GM21825 (cell line): ENCODE results near the gene KRT79.
"Not testable (repeated sequence)": the region's sequence is repeated elsewhere in the genome, so short reads cannot be mapped to it uniquely, and the experiment has no call there.

Source experiments
- ATAC-seq: cut with Tn5 transposase; IDR thresholded peaks from one replicate; pipeline ENCODE4 v1.9.1; 2021; ENCODE audit warnings: mild to moderate bottlenecking, moderate library complexity; ENCODE audit not compliant: unreplicated experiment

Gene KRT79

DNA sequence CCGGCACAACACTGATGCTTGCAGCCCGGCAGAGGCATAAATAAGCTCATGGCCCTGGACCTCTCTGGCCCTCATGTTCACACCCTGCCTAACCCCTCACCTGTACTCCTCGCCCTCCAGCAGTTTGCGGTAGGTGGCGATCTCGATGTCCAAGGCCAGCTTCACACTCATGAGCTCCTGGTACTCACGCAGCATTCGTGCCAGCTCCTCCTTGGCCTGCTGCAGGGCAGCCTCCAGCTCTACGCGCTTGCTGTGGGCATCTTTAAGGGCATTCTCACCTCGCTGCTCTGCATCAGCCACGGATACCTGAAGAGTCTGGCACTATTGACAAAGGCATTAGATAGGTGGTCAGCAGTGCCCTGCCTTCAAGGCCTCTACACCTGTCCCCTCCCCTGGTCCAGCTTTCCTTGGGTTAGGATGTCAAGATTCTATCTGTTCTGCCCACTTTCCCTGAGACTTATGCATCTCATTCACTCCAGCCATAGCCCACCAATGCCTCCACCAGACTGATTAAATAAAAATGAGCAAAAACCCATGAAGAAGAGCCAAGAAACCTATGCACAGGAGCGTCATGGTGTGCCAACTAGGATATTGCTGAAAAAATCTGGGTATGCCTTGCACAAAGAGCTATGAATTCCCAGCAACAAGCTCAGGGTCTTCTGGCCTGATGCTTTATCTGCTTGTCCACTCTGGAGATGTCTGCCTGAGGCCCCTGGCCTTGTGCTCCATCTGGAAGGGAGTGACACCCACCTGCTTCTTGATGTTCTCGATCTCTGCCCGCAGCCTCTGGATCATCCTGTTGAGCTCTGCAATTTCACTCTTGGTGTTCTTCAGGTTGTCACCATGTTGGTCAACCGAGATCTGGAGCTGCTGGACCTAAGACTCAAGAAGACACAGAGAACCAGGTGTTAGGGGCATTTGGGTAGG lies 26.3 kb downstream of the KRT79 start:
- no peak for ATAC-seq

GRCh38 chr12:52806821-52807543 lies 27.1 kb downstream of the KRT79 start:
- ATAC-seq = no peak

DNA sequence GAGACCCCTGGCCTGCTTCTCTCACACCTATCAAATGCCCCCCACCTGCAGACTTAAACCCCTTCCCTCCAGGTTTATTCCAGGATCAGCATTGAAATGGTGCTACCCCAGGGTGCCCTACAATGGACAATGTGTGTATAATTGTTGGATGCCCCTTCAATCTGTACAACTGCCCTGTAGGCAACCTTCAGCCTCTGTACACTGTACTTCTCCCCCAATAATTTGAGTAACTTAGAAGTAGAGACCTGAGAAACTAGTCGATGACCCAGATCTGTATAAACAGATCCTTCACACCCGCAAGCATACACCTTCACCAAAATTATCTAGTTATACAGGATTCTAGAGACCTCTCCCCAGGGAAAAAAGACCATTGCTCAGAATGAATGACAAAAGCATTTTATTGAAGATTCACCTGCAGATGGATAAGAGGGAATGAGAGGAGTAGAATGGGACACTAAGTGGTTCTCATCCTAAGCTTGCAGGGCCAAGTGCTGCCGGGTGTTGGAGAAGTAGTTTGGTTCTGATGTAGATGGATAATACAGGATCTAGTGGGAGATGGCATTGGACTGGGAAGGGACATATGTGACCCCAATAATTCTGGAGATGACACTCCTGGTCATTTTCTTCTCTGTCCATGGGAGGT lies 27.8 kb downstream of the KRT79 start:
- ATAC-seq = no peak

DNA sequence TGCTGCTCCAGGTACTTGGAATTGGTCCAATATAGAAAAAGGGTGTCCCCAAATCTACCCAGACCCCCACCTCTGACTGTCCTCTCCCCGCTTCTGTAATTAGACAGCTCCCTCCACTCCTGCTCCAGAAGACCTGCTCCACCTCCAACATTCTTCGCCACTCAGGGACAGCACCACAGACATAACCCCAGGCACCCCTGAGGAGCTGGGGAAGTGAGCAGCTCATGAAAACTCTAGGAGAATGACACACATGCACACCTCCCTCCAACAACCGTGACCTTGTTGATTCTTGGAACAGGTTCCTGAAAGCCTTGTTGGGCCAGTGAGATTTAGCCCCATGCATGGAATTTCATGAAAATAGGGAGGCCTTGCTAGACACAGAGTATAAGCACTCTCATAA lies 28.4 kb downstream of the KRT79 start:
- ATAC-seq = no peak

DNA sequence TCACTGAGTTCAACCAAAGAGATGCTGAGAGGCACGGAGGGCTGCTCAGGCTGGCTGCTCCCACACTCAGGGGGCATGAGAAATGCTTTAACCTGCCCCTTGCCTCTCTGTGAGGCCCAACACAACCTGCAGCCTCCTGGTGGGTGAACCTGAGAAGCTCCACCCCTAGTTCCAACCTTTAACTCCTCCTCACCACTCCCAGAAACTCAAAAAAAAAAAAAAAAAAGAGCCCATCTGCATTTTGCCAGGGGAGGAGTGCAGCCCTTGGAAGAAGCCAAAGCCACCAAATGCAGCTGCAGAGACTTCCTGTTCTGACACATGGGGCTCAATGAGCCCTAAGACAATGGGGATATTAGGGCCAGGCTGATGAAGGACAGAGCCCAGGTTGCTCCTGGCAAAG lies 29.1 kb downstream of the KRT79 start:
- ATAC-seq = no peak

DNA sequence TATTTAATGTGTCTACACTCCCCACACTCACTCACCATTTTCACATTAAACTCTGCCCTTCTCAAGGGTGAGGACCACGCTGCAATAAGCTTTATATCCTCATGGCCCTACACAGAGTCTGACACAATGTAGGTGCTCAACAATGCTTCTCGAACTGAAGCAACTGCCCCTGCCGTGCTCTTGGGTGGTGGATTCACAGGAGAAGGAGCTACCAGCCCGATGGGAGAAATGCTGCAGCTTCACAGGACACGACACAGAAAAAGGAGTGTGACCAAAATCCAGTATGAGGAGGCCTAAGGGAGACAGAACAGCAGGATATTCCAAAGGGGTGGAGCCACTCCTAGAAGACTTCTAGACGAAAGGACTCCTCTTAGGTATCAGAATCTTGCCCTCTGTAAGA lies 31.7 kb downstream of the KRT79 start:
- ATAC-seq = no peak

- no peak for ATAC-seq
Observed at GRCh38 chr12:52801773-52802172, 32.3 kb downstream of the KRT79 start.

DNA sequence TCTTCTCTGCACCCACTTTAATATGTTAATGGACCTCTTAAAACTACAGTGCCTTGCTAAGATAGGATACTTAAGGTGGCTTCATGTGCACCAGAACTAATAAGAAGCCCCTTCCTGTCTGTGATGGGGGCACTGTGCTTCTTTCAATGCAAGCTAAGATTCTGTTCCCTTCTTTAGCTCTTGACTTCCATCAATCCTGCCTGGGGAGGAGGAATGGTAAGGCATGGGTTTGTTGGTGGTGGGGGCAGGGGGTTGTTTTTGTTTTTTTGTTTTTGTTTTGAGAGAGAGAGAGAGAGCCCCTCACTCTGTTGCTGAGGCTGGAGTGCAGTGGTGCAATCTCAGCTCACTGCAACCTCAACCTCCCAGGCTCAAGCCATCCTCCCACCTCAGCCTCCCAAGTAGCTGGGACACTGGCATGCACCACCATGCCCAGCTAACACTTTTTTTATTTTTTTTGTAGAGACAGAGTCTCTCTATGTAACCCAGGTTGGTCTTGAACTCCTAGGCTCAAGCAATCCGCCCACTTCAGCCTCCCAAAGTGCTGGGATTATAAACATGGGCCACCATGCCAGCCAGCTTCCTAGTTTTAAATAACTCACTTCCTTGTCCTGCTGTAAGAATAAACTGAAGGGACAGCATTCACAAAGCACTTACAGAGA lies 33.7 kb downstream of the KRT79 start:
- ATAC-seq = no peak

DNA sequence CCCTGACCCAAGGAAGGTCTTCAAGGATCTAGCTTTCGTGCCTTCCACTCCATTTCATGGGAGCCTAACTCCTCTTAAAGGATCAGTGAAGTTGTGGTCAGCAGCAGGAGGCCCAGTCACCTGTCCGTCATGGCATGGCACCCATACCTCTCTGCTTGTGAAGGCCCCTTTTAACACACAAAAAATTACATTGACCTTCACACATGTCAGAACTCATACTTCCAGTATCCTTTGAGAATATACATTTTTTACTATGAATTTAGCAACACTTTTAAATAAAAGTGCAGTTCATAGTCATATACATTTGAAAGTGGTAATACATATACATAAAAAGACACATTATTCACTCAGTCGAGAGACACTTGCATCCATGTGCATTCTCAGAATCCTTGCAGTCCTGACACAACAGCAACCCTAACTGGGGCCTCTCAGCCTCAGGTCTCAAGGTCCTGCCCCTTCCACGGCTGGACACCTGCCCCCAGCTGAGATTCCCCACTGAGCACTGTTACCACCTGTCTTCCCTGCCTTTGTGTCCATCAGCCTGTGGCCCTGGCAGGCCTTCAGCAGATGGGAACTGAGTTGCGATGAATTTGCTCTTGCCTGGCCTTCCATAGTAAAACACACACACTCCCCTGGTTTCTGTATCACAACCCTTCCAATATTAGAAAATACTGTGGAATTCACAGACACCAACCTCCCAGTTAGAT lies 34.5 kb downstream of the KRT79 start:
- ATAC-seq = no peak

DNA sequence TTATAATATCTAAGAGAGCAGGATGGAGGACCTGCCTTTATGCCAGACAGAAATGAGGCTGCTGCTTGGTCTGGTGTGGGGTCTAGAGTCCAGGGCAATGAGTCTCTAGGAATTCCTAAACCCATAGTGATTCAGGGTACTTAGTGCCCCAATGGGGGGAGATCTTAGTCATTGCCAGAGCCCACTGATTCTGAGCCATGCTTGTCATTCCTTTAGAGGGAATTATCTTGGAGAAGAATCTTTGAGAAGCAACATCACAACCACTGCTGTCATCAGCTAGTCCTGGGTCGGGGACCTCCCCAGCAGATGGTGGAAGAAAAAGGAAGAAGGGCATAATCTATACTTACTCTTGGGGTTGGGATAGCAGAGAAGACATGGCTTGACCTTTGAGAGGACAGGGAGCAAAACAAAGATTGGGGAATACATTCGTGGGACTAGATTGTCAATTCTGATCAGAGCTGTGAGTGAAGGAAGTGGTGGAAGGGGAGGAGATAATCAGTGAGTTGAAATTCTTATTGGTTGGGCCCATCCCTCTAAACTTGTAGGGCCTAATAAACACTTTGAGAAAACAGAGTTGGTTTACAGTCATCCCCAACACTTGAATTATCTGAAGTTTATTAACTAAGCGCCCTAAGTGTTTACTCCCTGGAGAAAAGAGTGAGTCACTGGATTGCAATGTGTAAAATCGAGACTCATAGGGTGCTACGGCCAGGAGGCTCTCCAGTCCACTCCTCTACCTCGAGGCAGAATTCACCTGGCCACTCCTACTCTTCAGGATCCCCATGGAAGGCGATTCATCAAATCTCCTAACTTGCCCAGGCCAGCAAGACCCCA lies 35.2 kb downstream of the KRT79 start:
- ATAC-seq = no peak

DNA sequence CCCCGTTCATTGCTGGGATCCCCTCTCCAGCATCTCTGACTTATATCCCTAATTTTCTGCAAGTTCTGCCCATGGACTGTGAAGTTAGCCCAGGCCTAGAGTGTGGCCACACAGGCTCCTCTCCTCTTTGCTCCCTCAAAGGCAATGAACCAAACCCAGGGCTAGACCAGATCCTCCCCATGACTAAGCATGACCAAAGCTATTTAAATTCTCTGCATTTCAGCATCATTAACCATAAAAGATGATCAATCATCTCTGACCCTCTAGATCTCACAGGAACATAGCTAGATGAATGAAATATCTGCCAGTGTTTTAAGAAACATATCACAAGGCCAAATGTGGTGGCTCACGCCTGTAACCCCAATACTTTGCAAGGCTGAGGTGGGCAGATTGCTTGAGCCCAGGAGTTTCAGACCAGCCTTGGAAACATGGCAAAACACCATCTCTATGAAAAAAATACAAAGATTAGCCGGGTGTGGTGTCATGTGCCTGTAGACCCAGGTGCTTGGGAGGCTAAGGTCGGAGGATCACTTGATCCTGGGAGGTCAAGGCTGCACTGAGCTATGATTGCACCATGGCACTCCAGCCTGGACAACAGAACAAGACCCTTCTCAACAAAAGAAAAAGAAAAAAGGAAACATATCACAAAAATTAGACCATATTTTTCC lies 36.0 kb downstream of the KRT79 start:
- ATAC-seq = no peak

DNA sequence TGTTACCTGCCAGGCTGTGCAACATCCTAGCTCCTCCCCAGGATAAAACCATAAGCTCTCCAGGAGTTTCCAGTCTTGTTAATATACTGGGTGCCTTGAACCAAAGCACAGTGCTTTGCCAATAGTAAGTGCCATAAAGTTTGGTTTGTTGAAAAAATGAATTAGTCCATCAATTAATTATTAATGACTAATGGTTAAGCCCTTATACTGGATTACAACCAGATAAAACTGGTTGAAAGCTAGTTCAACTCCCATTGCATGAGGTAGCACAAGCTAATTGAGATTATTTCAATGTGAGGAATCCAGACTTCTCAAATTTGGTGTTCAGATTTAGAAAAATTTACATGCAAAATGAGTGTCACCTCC lies 36.6 kb downstream of the KRT79 start:
- no peak for ATAC-seq

GRCh38 chr12:52796839-52797528 lies 37.1 kb downstream of the KRT79 start:
- ATAC-seq = no peak

DNA sequence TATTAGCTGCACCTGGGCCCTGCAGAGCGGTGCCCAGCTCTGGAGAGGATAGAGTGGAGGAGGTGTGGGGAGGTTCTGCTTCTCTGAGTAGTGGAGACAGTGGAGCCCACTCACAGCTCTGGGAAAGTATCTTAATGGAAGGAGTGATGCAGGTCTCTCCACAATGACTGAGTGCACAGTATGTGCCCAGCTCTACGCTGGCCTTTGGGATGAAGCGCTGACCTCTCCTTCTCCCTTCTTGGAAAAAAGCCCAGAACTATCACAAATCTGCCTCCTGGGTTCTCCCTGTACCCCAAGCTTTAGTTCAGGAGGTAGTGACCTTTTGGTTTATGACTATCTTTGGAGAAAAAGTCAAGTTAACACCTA lies 37.7 kb downstream of the KRT79 start:
- no peak for ATAC-seq

- no peak for ATAC-seq
Observed at GRCh38 chr12:52795694-52796428, 38.2 kb downstream of the KRT79 start, which contains the start of gene KRT3. Gene KRT3, minus strand, starts transcription at chr12:52796117. Its CDS starts 75 bp downstream, at chr12:52796042.

DNA sequence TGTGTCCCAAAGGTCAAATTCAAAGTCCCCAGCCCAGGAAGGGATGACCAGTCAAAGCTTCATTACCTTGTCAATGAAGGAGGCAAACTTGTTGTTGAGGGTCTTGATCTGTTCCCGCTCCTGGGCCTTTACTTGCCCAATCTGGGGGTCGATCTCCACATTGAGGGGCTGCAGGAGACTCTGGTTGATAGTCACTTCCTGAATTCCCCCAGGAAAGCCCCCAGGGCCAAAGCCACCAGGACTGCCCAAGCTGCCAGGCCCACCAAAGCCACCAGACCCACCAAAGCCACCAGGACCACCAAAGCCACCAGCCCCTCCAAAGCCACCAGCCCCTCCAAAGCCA lies 38.8 kb downstream of the KRT79 start:
- not testable (repeated sequence) for ATAC-seq

GRCh38 chr12:52794479-52795331 lies 39.4 kb downstream of the KRT79 start:
- no peak for ATAC-seq
